GM12878 (cell line): ENCODE results near the gene DHRS12. TPM values are rescaled to one million over a fixed set of nuclear protein-coding genes. Genes with fewer than 3 reads are reported as not detected.

Source experiments
- ATAC-seq: fragments of 200-7000 bp; cut with Tn5 transposase; 3 replicates; pipeline ENCODE4 v1.9.1; 2020; ENCODE audit warnings: mild to moderate bottlenecking, moderate library complexity
- BruUV-seq: library from RNA; stranded (reverse); fragments of 400-500 nt; replicated peaks from 2 replicates; lab custom pipeline; 2021; lab: Mats Ljungman, UMichigan
- CTCF ChIA-PET: fragments of 300-600 bp; sonication (Branson Sonifier 250); formaldehyde crosslinking; extraction: SDS; loops from one replicate; lab custom pipeline; 2021; ENCODE audit warnings: inconsistent platforms; lab: Yijun Ruan, JAX
- POLR2A ChIA-PET: fragments of 350-600 bp; formaldehyde crosslinking; extraction: SDS; loops from one replicate; lab custom pipeline; 2021; ENCODE audit warnings: inconsistent platforms; lab: Charles Lee
- RAD21 ChIA-PET: fragments of 300-600 bp; sonication (Branson Sonifier 250); formaldehyde crosslinking; loops from one replicate; lab custom pipeline; 2023; ENCODE audit warnings: antibody characterized with exemption; ENCODE audit not compliant: unreplicated experiment; lab: Charles Lee
- SMC1A ChIA-PET: fragments of 300-600 bp; sonication (Branson Sonifier 250); formaldehyde crosslinking; loops from one replicate; lab custom pipeline; 2023; ENCODE audit not compliant: unreplicated experiment, uncharacterized antibody; lab: Charles Lee
- DNase-seq: peaks from one replicate; pipeline ENCODE4 v3.0.0-alpha.2; 2011; ENCODE audit warnings: low read depth, low spot score
- FAIRE-seq: peaks from 3 replicates; lab custom pipeline; 2011; peaks lifted over from hg19 to GRCh38; lab: Jason Lieb, UNC
- H2AFZ ChIP-seq: 2 replicates; pipeline ENCODE4 v1.6.0; 2011; ENCODE audit warnings: low read depth, low read length, control low read depth; ENCODE audit not compliant: control insufficient read depth
- H3K27ac ChIP-seq: 2 replicates; pipeline ENCODE4 v1.5.1; 2011; ENCODE audit warnings: control low read depth; ENCODE audit not compliant: control insufficient read depth, insufficient read depth
- H3K27me3 ChIP-seq, 2 experiments: replicated peaks in 1 of 2; 2 replicates each; pipeline versions ENCODE4 v1.6.0 to v1.6.1; 2011; ENCODE audit warnings: low read length in 1 of 2; ENCODE audit not compliant: control insufficient read depth in 2 of 2, insufficient read depth in 2 of 2
- H3K36me3 ChIP-seq, 2 experiments: 2 replicates each; pipeline ENCODE4 v1.5.1; 2011; ENCODE audit warnings: low read length in 1 of 2; ENCODE audit not compliant: control insufficient read depth in 2 of 2, insufficient read depth in 2 of 2
- H3K4me1 ChIP-seq: 2 replicates; pipeline ENCODE4 v1.6.1; 2011; ENCODE audit warnings: mild to moderate bottlenecking, low read length, moderate library complexity, mixed read lengths; ENCODE audit not compliant: control insufficient read depth, insufficient read depth
- H3K4me2 ChIP-seq: 2 replicates; pipeline ENCODE4 v1.6.0; 2011; ENCODE audit warnings: control low read depth; ENCODE audit not compliant: control insufficient read depth, insufficient read depth
- H3K4me3 ChIP-seq: fragments of 200-600 bp; sonication (generic); 2 replicates; pipeline ENCODE4 v1.5.1; 2016
- H3K79me2 ChIP-seq: 2 replicates; pipeline ENCODE4 v1.6.0; 2011; ENCODE audit warnings: low read length; ENCODE audit not compliant: control insufficient read depth, insufficient read depth
- H3K9ac ChIP-seq: 2 replicates; pipeline ENCODE4 v1.8.0; 2011; ENCODE audit warnings: low read length, control low read depth, mixed read lengths; ENCODE audit not compliant: control insufficient read depth, insufficient read depth
- H3K9me3 ChIP-seq: replicated peaks from 3 replicates; pipeline ENCODE4 v1.5.1; 2011; ENCODE audit warnings: mild to moderate bottlenecking, low read length; ENCODE audit not compliant: control insufficient read depth, insufficient read depth
- H4K20me1 ChIP-seq: 2 replicates; pipeline ENCODE4 v1.6.0; 2011; ENCODE audit not compliant: control insufficient read depth, insufficient read depth
- ATF7 ChIP-seq: fragments of 450-650 bp; IDR thresholded peaks from 2 replicates; pipeline ENCODE4 v1.6.1; 2016; ENCODE audit warnings: low read depth, mild to moderate bottlenecking
- BACH1 ChIP-seq: fragments of 450-650 bp; IDR thresholded peaks from 2 replicates; pipeline ENCODE4 v1.6.1; 2017; ENCODE audit warnings: mild to moderate bottlenecking, borderline replicate concordance
- SRF ChIP-seq, 2 experiments: IDR thresholded peaks; 2 replicates each; pipeline ENCODE4 v1.6.1; 2011; ENCODE audit warnings: low read depth in 2 of 2, low read length in 2 of 2, mild to moderate bottlenecking in 1 of 2, moderate library complexity in 1 of 2
- SUZ12 ChIP-seq: fragments of 200-600 bp; sonication (generic); IDR thresholded peaks from one replicate; pipeline ENCODE4 v1.6.1; 2018; ENCODE audit warnings: antibody characterized with exemption, mild to moderate bottlenecking; ENCODE audit not compliant: unreplicated experiment
- TBL1XR1 ChIP-seq: IDR thresholded peaks from 2 replicates; pipeline ENCODE4 v1.6.1; 2012; ENCODE audit warnings: low read depth, low read length, improper control_type of control experiment
- WGBS: methylation state at CpG from one replicate; pipeline ENCODE4 v1.1.6; 2016; ENCODE audit warnings: low lambda C conversion rate; ENCODE audit not compliant: insufficient replicate concordance, insufficient coverage; ENCODE audit errors: missing lambda C conversion rate; 5-methylcytosine and 5-hydroxymethylcytosine counted together
- in situ Hi-C: fragments of 300-500 bp; cut with MboI; formaldehyde crosslinking; loops from 9 replicates; pipeline ENCODE4 v1.14.3; 2018; ENCODE audit warnings: mixed read lengths
- intact Hi-C: fragments of 100-400 bp; cut with micrococcal nuclease; formaldehyde crosslinking; loops from one replicate; pipeline ENCODE4 v1.14.2; 2022; ENCODE audit not compliant: unreplicated experiment
- polyA plus RNA-seq, 11 experiments: library from polyadenylated mRNA; depleted of rRNA in 4 of 11; unstranded in 6 of 11; stranded (reverse) in 5 of 11; fragments of >200 nt; fragmentation: Nextera tagmentation in 4 of 11; fragmentation: Illumina TruSeq in 1 of 11; extraction: Ambion mirVana in 4 of 11; extraction: Trizol in 1 of 11; gene quantifications; 1 replicate in 1 of 11; 2 replicates in 10 of 11; pipeline versions ENCODE4 v1.2.1 to v1.2.3, GENCODE V29; 2011 to 2016; ENCODE audit warnings: inconsistent platforms in 2 of 11, missing spikeins in 2 of 11, low read depth in 1 of 11
- total RNA-seq, 4 experiments: library from RNA; depleted of rRNA in 3 of 4; stranded (reverse); fragments of >200 nt in 3 of 4; fragmentation: Illumina TruSeq in 1 of 4; extraction: Trizol in 1 of 4; gene quantifications; 2 replicates each; pipeline versions ENCODE4 v1.2.1 to v1.2.3, GENCODE V29; 2013 to 2021
- TF ChIP-seq, protein P1 (sequence below): IDR thresholded peaks from 2 replicates; pipeline ENCODE4 v1.6.1; 2011; ENCODE audit warnings: low read depth, low read length, improper control_type of control experiment, borderline replicate concordance

DHRS12 gene
- total and polyA plus RNA-seq, 10 of the 15 experiments (the other 5 are each of a cell fraction or from before 2014, with no cell fraction given) = 2.9 to 11.3 (median 8.2) TPM

DNA sequence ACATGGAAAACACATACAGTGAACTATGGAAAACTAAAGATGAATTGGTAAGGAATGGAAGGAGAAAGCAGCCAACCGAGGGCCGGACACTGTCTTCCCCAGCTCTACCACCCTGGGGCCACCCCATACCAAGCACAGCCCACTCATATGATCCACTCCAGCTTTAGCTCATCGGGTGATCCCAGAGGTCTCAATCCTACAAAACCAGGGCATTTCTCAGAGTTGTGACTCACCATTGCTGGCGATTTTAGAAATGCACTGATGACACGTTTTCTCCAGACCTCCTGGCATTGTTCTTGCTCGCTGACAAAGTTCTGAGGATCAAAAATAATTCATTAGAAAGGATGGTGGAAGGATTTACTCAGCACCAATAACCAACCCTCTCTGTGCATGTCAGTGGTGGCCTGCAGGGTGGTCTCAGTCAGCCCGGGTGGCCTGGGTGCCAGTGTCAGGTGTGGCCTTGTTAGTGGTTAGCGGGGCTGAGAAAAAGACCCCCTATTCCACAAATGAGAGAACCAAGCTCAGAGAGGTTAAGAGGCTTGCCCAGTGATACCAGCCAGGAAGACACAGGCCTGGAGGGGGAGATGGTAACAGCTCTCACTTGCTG, 34.4 kb upstream of the DHRS12 start:
- ChIA-PET CTCF (interaction anchor here (1.2 to 3.0 kb wide), 5 partner anchors 10 to 289 kb away, joined by 3 to 28 read pairs (median 4); no protein-coding TSS in a partner anchor), RAD21 (no interaction called here), POLR2A (no interaction called here), SMC1A (interaction anchor here (0.6 to 1.3 kb wide), 3 partner anchors 8 to 360 kb away, joined by 3 to 4 read pairs (median 3); no protein-coding TSS in a partner anchor)
- ATAC-seq (no peak), DNase-seq (no peak), FAIRE-seq (no peak)
- Histone ChIP-seq H4K20me1 (no peaks in the 10 kb centered on the region), H3K79me2 (no peaks in the 10 kb centered on the region), H3K4me2 (no peak overlapping the region), H3K27me3 (peaks cover 0 to 6% of the 10 kb centered on the region in 2 experiments; a peak in 3 of 4 replicates), H3K4me1 (no peaks in the 10 kb centered on the region), H3K4me3 (no peak overlapping the region), H3K9ac (no peak overlapping the region), H3K9me3 (no peaks in the 10 kb centered on the region), H3K36me3 (no peaks in the 10 kb centered on the region), H2AFZ (no peak overlapping the region), H3K27ac (no peak overlapping the region)
- TF ChIP-seq TBL1XR1 (no peak), SRF (IDR thresholded peaks at IDR 0.05; ENCODE audit: low read depth in 2 of 2, low read length in 2 of 2) (no peak), ATF7 (no peak), BACH1 (no peak), SUZ12 (no peak)
- TF ChIP-seq, protein P1, sequence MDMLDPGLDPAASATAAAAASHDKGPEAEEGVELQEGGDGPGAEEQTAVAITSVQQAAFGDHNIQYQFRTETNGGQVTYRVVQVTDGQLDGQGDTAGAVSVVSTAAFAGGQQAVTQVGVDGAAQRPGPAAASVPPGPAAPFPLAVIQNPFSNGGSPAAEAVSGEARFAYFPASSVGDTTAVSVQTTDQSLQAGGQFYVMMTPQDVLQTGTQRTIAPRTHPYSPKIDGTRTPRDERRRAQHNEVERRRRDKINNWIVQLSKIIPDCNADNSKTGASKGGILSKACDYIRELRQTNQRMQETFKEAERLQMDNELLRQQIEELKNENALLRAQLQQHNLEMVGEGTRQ = no peak
- intact Hi-C loops (no loop called here), in situ Hi-C loops (no loop called here)
- 34% methylated on average over 8 of the region's 8 CpGs for WGBS
- no TSS peak for BruUV-seq
